Inferior parietal cortex (tissue), 1 donor: ENCODE data around the gene FEN1.

Experiments used
- DNase-seq: peaks from one replicate; pipeline ENCODE4 v3.0.0-alpha.2; 2016; ENCODE audit errors: extremely low spot score

FEN1 gene

DNA sequence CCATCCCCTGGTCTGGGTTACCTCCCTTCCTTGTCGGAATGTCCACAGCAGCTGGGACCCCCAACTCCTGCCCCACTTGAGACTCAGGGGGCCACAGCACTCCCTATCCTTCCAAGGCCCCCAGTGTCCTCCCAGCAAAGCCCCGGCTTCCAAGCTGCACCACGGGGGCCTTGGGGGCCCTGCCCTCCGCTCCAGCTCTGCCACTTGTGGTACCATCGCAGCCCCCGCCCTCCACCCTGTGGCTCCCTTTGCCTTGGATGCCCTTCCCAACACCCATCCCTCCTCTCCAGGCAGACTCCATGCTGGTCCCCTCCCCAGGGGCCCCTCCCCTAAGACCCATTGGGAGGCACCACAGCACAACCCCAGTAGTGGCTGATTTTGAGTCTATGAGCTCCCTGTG, 17.6 kb upstream of the FEN1 start:
- no peak for DNase-seq

DNA sequence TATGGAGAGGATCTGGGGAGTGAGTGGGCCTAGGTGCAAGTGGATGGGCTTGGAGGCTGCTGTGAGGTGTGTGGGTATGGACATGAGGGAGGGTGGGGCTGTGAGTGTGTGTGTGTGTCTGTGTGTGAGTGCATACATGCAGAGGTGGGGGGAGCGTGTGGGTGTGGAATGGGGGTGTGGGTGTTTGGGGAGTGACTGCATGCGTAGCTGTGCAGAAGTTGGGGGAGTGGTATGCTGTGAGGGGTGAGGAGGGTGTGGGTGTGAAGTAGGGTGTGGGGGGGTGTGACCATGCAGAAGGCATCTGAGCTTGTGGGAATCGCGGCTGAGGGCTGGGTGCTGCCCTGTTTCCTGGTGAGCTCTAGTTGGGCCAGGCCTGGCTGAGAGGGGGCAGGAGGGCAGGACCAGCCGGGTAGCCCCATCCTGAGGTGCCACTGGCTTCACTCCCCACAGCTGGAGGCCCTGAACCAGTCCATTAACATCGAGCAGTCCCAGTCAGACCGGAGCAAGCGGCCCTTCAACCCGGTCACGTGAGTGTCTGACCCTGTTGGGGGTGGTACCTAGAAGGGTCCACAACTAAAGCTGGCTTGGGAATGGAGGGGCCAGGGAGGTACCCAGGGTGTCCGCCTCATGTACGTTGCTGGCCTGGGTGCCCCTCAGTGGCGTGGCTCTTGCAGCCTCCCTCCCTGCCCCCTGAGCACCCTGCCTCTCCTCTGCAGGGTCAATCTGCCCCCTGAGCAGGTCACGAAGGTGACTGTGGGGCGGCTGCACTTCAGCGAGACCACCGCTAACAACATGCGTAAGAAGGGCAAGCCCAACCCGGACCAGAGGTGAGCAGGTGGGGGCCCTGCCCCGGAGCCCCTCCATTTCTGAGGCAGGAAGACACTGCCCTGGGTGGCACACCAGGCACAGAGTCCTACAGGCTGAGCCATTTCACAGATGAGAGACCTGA, 16.8 kb upstream of the FEN1 start:
- DNase-seq: no peak

DNA sequence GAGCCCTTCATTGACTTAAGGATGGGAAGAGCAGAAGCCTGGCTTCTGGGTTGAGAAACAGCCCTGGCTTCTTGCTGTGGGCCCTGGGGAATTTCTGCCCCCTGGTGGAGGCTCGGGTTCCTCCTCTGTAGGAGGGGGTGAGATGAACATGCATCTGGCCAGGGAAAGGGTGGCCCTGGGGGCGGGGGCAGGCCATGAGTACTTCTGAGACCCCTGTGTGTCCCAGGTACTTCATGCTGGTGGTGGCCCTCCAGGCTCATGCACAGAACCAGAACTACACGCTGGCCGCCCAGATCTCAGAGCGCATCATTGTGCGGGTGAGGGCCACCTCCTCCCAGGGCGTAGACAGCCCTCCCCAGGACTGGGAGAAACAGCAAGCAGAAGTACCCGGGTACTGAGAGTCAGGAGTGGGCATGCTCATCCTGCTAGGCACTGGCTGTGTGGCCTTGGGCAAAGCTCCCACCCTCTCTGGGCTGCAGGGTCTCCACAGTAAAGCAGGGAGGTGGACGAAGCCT, 16.1 kb upstream of the FEN1 start:
- DNase-seq: peak; percentile 62

GRCh38 chr11:61777234-61778090, 15.2 kb upstream of the FEN1 start:
- DNase-seq: no peak

DNA sequence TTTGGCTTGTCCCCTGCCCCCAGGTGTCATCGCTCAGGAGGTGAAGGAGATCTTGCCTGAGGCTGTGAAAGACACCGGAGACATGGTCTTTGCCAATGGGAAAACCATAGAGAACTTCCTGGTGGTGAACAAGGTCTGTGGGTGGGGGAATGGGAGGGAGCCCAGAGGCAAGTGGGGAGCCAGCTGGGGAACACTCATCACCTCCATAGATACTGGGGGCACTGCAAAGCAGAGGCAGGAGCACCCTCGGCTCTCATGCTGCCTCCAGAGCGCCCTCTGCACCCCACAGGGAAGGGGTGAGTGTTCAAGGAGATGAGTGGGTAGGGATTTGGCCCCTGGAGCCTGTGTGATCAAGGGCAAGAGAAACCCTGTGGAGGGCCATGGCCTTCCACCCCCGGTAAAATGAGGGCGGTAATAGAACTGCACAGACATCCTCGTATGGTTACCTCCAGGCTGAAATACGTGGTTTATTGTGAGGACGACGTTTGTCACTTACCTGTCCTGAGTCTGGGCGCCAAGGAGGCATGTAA, 14.3 kb upstream of the FEN1 start:
- DNase-seq: no peak

DNA sequence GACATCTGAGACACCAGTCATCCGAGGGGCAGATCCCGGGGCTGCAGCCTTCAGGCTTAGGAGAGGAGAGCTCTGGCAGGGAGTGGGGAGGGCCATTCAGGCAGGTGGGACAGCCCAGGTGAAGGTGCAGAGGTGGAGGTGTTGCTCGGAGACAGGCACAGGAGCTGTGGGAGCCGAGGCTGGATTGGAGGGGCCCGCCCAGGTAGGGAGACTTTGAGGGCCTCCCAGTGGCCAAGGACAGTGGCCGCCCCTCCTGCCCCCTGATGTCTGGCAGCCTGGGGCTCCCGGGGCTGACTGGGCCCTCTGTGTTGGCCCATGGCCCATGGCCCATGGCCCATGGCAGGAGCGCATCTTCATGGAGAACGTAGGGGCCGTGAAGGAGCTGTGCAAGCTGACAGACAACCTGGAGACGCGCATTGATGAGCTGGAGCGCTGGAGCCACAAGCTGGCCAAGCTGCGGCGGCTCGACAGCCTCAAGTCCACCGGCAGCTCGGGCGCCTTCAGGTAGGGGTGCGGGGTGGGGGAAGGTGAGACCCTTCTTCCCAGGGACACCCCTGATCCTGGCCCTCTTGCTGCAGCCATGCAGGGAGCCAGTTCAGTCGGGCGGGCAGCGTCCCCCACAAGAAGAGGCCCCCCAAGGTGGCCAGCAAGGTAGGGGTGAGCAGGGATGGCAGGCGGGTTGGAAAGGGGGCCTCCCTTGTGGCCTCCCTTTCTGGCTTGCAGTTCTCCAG, 13.6 kb upstream of the FEN1 start:
- DNase-seq: no peak

- DNase-seq: no peak
These were observed 12.8 kb upstream of the FEN1 start for GRCh38 chr11:61779666-61780525.

GRCh38 chr11:61780581-61781162, 12.0 kb upstream of the FEN1 start:
- DNase-seq: no peak

- DNase-seq: no peak
These were observed 11.1 kb upstream of the FEN1 start for GRCh38 chr11:61781585-61781984.

- DNase-seq: no peak
These were observed 10.4 kb upstream of the FEN1 start for GRCh38 chr11:61782299-61782698.

GRCh38 chr11:61782841-61783240, 9.9 kb upstream of the FEN1 start:
- no peak for DNase-seq

- DNase-seq: no peak
These were observed 8.8 kb upstream of the FEN1 start for GRCh38 chr11:61783717-61784505.

DNA sequence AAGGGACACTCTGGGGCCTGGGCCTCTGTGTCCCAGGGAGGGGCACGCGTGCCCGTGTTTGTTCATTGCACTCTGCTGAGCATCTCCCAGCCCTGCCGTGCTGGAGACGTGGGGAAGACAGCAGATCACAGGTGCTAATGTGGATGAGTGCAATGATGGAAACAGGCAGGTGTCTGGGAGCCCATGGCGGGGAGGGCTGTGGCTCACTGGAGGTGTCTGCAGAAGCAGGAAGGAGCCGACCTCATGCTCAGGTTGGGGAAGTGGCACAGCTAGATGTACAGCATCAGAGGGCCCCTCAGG, 8.3 kb upstream of the FEN1 start:
- DNase-seq: no peak

DNA sequence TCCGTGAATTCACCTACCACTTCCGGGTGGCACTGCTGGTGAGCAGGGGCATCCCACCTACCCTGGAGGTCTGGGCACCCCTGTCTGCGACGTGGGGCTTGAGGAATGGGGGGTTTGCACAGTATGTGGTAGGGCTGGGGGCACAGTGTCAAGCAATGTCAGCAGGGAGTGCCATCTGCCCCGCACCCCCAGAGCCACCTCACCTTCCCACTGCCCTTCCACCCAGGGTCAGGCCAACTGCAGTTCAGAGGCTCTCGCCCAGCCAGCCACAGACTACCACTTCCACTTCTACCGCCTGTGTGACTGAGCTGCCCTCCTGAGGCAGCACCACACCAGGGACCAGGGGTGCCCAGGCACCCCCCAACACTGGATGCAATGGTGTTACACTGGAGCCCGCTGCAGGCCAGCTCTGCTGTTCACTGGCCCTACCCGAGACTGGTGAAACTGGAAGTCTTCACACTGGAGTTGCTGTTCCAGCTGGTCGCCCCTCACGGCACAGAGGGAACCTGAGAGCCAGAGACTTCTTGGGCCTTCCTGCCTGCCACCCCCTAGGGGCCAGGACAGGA, 6.8 kb upstream of the FEN1 start:
- DNase-seq: no peak

DNA sequence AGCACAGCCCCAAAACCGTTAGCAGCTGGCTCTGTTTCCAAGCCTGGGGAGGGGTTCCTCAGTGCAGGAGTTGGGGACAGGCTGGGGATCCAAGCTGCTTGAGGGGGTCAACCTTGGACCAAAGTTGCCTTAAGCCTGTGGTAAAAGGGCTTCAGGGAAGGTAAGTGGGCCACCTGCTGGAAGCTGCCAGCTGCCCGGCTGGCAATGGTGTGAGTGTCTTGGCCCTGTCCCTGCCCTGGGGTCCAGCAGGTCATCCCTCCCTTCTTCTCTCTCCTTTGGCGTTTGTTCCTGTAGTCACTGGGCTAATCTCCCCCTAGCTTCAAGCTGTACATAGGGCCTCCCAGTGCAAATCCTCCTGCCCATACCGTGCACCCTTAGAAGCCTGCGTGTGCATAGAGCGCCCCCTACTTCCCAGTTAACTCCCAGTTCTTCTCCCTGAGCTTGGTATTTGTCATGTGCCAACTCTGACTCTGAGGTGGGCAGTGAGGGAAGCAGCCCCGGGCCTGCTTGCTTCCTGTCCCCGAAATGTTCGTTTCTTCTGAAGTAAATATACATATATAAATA, 4.7 kb upstream of the FEN1 start:
- peak; percentile 72 for DNase-seq

GRCh38 chr11:61791737-61792309, 888 bp upstream of the FEN1 start:
- DNase-seq: peak; percentile 92

- DNase-seq: no peak
These were observed 545 bp downstream of the FEN1 start for GRCh38 chr11:61793083-61793828.

DNA sequence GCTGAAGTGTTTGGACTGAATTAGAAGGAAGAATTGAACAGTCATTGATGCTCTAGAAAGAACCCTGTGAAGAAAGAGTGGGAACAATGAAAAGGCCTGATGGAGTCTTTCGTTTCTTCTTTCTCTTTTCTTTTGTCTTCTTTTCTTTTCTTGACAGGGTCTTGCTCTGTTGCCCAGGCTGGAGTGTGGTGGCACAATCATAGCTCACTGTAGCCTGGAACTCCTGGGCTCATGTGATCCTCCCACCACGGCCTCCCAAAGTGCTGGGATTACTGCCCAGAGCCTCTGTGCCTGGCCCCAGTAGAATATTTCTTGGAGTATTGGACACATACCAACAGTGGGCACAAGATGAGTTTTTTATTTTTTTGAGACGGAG, 1.1 kb downstream of the FEN1 start:
- no peak for DNase-seq
